ENCODE data around the gene SETD2.

DNA sequence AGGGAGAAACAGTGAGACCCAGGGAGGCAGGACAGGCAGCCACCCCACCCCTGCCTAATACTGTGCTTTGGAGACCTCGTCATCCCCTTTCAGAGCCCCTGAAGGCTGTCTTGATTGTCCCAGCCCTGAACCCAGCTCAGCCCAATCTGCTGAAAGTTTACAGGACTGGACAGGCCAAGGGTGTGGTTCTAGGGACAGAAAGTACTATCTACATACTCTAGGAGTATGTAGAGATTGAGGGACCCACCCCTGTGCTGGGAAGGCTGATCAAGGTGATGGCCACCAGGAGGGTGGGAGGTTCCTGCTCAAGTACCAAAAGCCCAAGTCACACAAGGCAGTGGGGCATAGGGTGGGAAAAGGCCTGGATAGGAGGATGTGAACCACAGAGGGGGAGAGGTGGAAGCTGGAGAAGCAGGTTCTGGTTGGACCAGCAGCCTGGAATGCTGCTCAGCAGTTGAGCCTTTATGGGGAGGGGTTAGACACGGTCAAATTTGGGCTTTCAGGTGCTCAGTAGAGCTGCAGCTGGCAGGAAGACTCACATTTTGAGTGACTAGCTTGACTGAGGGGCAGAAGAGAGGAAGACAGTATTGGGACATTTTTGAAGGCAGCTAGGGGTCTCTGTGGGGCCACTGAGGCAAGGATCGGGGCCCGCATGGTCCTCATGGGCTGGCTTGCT is 177.7 kb downstream of the SETD2 start:
- TF ChIP-seq POLR2A (IDR thresholded peaks at IDR 0.05; ENCODE audit: low read length) (no peak), GATA1 (IDR thresholded peaks at IDR 0.05; ENCODE audit: low read depth, low read length) (no peak)
